Measurements from ENCODE around the gene LPP.

GRCh38 chr3:188365988-188366698 lies 212.2 kb downstream of the LPP start:
- TF ChIP-seq EZH2 (IDR thresholded peaks at IDR 0.05; ENCODE audit: borderline replicate concordance, insufficient read depth, low read depth, low read length, poor library complexity, severe bottlenecking) (no peak), CTCF (IDR thresholded peaks at IDR 0.05) (no peak)
